Thymus (tissue), 11 donors: ENCODE measurements around the gene DLEC1. TPM values are rescaled to one million over a fixed set of nuclear protein-coding genes. Genes with fewer than 3 reads are reported as not detected.
"Not testable (repeated sequence)": the region's sequence is repeated elsewhere in the genome, so short reads cannot be mapped to it uniquely, and the experiment has no call there.

Experiments used
- DNase-seq, 9 donors: peaks; one replicate each; pipeline ENCODE4 v3.0.0-alpha.2; 2013; ENCODE audit warnings: low spot score in 9 of 9, low read depth in 6 of 9, missing footprints in 1 of 9
- H3K27ac ChIP-seq, 2 donors: one replicate each; pipeline ENCODE4 v1.5.1; 2013; ENCODE audit warnings: control low read depth in 1 of 2, low read depth in 1 of 2, low read length in 1 of 2, mild to moderate bottlenecking in 1 of 2, moderate library complexity in 1 of 2
- H3K27me3 ChIP-seq, 2 donors: one replicate each; pipeline ENCODE4 v1.5.1; 2013; ENCODE audit warnings: low read length in 1 of 2; ENCODE audit not compliant: control insufficient read depth in 2 of 2, insufficient read depth in 1 of 2
- H3K36me3 ChIP-seq, 2 donors: one replicate each; pipeline ENCODE4 v1.5.1; 2013; ENCODE audit warnings: low read length in 1 of 2, mild to moderate bottlenecking in 1 of 2, moderate library complexity in 1 of 2; ENCODE audit not compliant: control insufficient read depth in 2 of 2, insufficient read depth in 2 of 2
- H3K4me1 ChIP-seq, 2 donors: one replicate each; pipeline ENCODE4 v1.5.1; 2013; ENCODE audit warnings: low read length in 2 of 2; ENCODE audit not compliant: control insufficient read depth in 2 of 2, insufficient read depth in 2 of 2
- H3K4me3 ChIP-seq, 2 donors: one replicate each; pipeline ENCODE4 v1.5.1; 2013; ENCODE audit warnings: low read length in 2 of 2, control low read depth in 1 of 2, mild to moderate bottlenecking in 1 of 2
- H3K9me3 ChIP-seq, 2 donors: one replicate each; pipeline ENCODE4 v1.5.1; 2013; ENCODE audit warnings: low read length in 1 of 2, mild to moderate bottlenecking in 1 of 2; ENCODE audit not compliant: control insufficient read depth in 2 of 2, insufficient read depth in 1 of 2
- WGBS: extraction: QIAGEN DNeasy Blood & Tissue Kit; methylation state at CpG from one replicate; pipeline ENCODE4 v1.1.7; 2013; 5-methylcytosine and 5-hydroxymethylcytosine counted together
- polyA plus RNA-seq: library from polyadenylated mRNA; stranded (reverse); fragments of 200-250 nt; gene quantifications from one replicate; pipeline ENCODE4 v1.2.3, GENCODE V29; 2013
- total RNA-seq: library from RNA; stranded (reverse); fragments of 120-200 nt; gene quantifications from one replicate; pipeline ENCODE4 v1.2.4, GENCODE V29; 2013
- donor health status: healthy.

DLEC1 gene
- total and polyA plus RNA-seq, 2 donors, result 0.09 to 0.52 TPM

DNA sequence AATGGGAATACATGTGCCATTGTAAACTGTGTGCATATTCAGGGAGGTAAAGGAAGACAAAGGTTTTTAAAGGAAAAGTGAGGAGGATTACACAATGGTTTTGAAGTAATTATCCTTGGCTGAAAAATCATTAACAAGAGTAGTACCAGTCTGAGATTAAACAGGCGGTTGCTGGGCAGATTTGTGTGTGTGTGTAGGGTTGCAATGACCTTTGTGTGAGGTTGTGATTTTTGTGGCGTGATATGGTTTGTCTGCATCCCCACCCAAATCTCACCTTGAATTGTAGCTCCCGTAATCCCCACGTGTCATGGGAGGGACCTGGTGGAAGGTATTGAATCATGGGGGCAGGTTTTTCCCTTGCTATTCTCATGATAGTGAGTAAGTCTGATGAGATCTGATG lies 7.0 kb downstream of the DLEC1 start:
- DNase-seq, result no peak
- H3K4me3 ChIP-seq, result no peak overlapping the region
- 96% methylated on average over 4 of the region's 4 CpGs for WGBS
- H3K9me3 ChIP-seq, result no peaks in the 10 kb centered on the region
- H3K4me1 ChIP-seq, result no peaks in the 10 kb centered on the region
- H3K27ac ChIP-seq, result no peak overlapping the region
- peaks cover 0 to 4% of the 10 kb centered on the region in 2 donors for H3K27me3 ChIP-seq
- H3K36me3 ChIP-seq, result no peaks in the 10 kb centered on the region

DNA sequence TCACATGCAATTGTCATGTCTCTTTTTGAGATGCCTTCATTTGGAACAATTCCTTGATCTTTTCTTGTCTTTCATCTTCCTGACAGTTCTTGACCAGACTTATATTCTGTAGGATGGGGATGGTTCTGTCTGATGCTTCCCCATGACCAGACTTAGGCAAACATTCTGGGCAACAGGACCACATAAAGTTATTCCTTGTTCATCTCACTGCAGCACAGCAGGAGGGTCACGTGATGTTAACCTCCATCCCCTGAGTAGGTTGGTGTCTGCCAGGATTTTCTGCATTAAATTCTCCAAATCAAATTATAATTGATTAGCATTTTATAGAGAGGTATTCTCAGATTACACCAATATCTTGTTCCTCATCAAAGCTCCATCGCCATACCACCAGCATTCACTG lies 7.8 kb downstream of the DLEC1 start:
- H3K27ac ChIP-seq, result no peak overlapping the region
- no peaks in the 10 kb centered on the region for H3K36me3 ChIP-seq
- WGBS, result 98% methylated on average over 2 of the region's 2 CpGs
- H3K27me3 ChIP-seq, result no peaks in the 10 kb centered on the region
- no peaks in the 10 kb centered on the region for H3K4me1 ChIP-seq
- no peak for DNase-seq
- no peaks in the 10 kb centered on the region for H3K9me3 ChIP-seq
- no peak overlapping the region for H3K4me3 ChIP-seq

DNA sequence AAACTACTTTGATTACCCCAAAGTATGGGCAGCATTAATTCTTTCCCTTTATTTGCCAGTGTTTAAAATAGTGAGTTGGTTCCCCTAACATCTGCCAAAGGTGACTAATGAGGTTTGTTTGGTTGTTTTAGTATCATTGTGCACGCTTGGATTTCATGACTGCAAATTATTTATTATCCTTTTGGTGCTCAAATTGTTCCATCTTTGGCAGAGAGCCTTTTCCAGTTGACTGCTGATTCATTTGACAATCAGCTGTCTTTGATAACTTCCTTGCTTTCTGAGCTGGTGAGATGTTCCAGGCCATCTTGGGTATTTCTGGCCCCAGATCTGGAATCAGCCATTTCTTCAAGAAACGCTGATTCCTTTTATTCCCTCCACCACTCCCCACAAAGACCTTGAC lies 8.9 kb downstream of the DLEC1 start:
- 94% methylated on average over 2 of the region's 2 CpGs for WGBS
- Histone ChIP-seq H3K27ac (no peak overlapping the region), H3K27me3 (no peaks in the 10 kb centered on the region), H3K9me3 (no peaks in the 10 kb centered on the region), H3K4me1 (no peaks in the 10 kb centered on the region), H3K36me3 (no peaks in the 10 kb centered on the region), H3K4me3 (no peak overlapping the region)
- no peak for DNase-seq

DNA sequence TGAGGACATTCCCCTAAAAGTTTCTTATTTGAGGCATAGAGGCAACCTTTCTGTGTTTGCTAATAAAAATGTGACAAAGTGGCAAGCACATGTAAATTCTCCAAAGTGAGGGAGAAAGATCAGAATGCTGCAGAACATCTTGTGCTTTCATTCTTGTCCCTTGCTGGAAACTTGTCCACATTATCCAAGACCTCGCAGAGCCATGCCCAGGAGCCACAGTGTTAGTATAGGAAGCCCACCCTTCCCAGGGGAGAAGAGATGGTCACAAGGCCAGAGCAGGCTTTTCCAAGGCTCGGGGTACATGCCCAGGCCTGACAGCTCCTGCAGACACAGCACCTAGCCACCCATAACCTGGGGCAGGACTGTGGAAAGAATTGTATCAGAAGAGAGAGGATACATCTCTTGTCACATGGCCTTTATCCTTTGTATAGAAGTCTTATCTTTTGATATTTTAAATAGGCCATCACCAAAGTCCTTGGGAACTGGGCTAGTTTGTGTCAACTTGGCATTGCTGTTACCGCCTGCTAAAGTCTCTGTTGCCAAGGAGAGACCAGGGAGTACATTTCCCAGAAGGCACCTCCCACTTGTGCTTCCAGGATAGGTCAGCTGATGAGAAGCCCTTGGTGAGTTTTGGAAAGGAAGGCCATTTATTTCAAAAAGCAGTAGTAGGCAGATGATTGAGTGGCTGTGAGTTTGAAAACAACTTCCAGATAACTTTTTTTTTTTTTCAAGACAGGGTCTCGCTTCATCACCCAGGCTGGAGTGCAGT lies 10.5 kb downstream of the DLEC1 start:
- no peak for DNase-seq
- no peak overlapping the region for H3K27ac ChIP-seq
- H3K9me3 ChIP-seq, result no peaks in the 10 kb centered on the region
- H3K4me3 ChIP-seq, result no peak overlapping the region
- H3K36me3 ChIP-seq, result no peaks in the 10 kb centered on the region
- peaks cover 0 to 3% of the 10 kb centered on the region in 2 donors for H3K4me1 ChIP-seq
- no peaks in the 10 kb centered on the region for H3K27me3 ChIP-seq
- WGBS, result 97% methylated on average over 4 of the region's 4 CpGs

DNA sequence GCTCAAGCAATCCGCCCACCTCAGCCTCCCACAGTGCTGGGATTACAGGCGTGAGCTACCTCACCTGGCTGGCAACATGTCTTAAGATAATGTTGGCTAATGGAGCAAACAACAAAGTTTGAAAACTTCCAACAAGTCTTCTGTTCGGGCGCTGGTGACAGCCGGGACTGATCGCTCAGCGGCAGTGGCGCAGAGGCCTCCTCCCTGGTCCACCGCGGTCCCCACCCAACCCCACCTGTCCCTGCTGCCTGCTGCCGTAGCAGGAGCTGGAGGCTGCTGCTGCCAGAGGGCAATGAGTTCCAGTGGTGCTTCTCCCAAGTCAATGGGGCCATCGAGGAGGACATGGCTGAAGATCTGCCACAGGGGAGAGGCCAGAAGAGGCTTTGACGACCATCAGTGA lies 12.1 kb downstream of the DLEC1 start:
- Histone ChIP-seq H3K4me3 (no peak overlapping the region), H3K27ac (no peak overlapping the region), H3K27me3 (no peaks in the 10 kb centered on the region), H3K36me3 (no peaks in the 10 kb centered on the region), H3K9me3 (no peaks in the 10 kb centered on the region), H3K4me1 (peaks cover 0 to 6% of the 10 kb centered on the region in 2 donors)
- WGBS, result 97% methylated on average over 13 of the region's 13 CpGs
- DNase-seq, result no peak

DNA sequence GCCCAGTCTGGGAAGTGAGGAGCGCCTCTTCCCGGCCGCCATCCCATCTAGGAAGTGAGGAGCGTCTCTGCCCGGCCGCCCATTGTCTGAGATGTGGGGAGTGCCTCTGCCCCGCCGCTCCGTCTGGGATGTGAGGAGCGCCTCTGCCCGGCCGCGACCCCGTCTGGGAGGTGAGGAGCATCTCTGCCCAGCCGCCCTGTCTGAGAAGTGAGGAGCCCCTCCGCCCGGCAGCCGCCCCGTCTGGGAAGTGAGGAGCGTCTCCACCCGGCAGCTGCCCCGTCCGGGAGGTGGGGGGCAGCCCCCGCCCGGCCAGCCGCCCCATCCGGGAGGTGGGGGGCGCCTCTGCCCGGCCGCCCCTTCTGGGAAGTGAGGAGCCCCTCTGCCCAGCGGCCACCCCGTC lies 14.3 kb downstream of the DLEC1 start:
- not testable (repeated sequence) for H3K27me3 ChIP-seq, H3K4me1 ChIP-seq, H3K4me3 ChIP-seq, DNase-seq, H3K36me3 ChIP-seq, H3K27ac ChIP-seq, H3K9me3 ChIP-seq
- 97% methylated on average over 28 of the region's 32 CpGs for WGBS

DNA sequence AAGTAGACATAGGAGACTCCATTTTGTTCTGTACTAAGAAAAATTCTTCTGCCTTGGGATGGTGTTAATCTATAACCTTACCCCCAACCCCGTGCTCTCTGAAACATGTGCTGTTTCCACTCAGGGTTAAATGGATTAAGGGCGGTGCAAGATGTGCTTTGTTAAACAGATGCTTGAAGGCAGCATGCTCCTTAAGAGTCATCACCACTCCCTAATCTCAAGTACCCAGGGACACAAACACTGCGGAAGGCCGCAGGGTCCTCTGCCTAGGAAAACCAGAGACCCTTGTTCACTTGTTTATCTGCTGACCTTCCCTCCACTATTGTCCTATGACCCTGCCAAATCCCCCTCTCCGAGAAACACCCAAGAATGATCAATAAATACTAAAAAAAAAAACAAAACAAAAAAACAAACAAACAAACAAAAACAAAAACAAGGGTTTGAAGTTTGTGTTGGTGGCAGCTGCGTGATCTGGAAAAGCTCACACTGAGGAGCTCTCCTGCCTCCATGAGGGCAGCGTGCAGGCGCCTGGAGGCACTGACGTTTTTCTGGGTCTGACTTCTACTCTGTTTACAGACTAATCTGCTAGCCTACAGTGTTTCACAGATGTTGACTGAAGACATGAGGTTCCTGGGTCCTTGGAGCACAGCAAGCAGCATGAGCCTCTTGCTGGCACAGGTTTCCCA lies 14.9 kb downstream of the DLEC1 start:
- 89% methylated on average over 7 of the region's 9 CpGs for WGBS
- not testable (repeated sequence) for H3K36me3 ChIP-seq, H3K9me3 ChIP-seq, H3K4me3 ChIP-seq, H3K27me3 ChIP-seq, H3K27ac ChIP-seq, H3K4me1 ChIP-seq, DNase-seq

DNA sequence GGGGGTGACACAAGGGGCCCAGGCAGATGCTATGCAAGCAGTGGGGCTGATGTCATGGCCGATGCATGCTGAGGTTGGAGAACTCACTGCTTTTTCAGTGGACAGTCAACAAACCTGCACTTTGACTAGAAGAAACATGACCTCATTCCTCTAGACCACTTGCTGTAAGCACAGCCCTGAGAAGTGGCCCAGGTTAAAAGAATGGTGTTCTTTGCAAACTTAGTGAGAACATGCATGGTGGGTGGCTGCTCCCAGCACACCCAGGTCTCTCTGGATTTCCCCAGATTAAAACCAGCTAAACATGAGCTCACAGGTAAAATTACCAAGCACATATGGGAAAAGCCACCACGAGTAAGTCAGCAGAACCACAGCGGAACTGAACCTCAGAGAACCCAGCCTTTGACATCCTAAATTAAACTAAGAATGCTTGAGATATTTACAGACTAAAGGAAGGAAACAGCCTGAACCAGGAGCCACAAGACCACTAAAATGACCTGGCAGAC lies 15.5 kb downstream of the DLEC1 start:
- H3K27ac ChIP-seq, result no peak overlapping the region
- no peaks in the 10 kb centered on the region for H3K27me3 ChIP-seq
- 34% methylated on average over 3 of the region's 3 CpGs for WGBS
- H3K9me3 ChIP-seq, result no peaks in the 10 kb centered on the region
- H3K36me3 ChIP-seq, result no peaks in the 10 kb centered on the region
- no peak overlapping the region for H3K4me3 ChIP-seq
- no peak for DNase-seq
- H3K4me1 ChIP-seq, result peaks cover 0 to 13% of the 10 kb centered on the region in 2 donors

DNA sequence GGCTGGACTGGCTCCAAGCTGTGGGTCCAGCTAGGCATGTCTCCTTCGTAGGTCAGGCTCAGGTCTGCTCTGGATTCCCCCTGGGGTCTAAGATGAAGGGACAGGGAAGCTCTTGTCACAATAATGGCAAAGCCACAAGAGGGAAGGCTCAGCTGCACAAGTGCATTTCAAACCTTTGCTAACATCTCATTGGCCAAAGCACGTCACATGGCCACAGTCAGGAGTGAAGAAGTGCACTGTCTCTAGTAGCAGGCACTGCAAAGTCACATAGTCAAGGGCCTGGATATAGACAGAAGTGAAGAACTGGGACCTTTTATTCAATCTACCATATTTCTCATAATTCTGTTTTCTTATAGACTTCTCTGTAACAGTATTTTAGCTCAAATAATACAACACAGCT lies 20.1 kb downstream of the DLEC1 start:
- Histone ChIP-seq H3K27me3 (no peaks in the 10 kb centered on the region), H3K9me3 (no peaks in the 10 kb centered on the region), H3K4me1 (peaks cover 0 to 20% of the 10 kb centered on the region in 2 donors), H3K36me3 (no peaks in the 10 kb centered on the region), H3K27ac (no peak overlapping the region), H3K4me3 (no peak overlapping the region)
- 97% methylated on average over 2 of the region's 2 CpGs for WGBS
- peak in 1 of 9 donors; percentile 49 for DNase-seq
